CD4-positive, alpha-beta T cell treated with Interleukin-15 for 4 hours (primary cell): ENCODE results near the gene CYP2A13.
"Not testable (repeated sequence)": the region's sequence is repeated elsewhere in the genome, so short reads cannot be mapped to it uniquely, and the experiment has no call there.

Experiments used
- DNase-seq: peaks from one replicate; pipeline ENCODE4 v3.0.0-alpha.2; 2020; ENCODE audit warnings: low spot score

The CYP2A13 gene

GRCh38 chr19:41120929-41121911 is 33.0 kb downstream of the CYP2A13 start:
- DNase-seq: peak; percentile 81

GRCh38 chr19:41122846-41123245 is 34.6 kb downstream of the CYP2A13 start:
- DNase-seq: not testable (repeated sequence)

- DNase-seq: no peak
Measured at GRCh38 chr19:41123716-41124294, 35.6 kb downstream of the CYP2A13 start.

DNA sequence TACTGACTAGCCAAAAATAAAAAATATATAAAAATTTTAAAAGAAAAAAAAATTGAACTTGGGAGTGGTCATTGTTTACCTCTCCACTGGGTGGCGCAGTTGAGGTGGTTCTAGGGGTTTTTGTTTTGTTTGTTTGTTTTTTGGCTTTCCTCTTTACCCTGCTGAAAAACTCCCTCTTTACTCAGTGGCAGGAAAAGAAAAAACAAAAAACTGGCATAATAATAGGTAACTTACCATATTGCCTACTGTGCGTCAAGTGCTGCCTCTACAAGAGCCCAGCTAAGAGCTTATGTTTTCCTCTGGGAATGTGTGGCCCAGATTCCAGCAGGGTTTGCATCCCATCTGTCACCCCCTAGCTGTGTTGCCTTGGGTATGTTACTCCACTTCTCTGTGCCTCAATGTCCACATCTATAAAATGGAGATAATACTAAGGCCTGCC is 38.5 kb downstream of the CYP2A13 start:
- peak; percentile 52 for DNase-seq

DNA sequence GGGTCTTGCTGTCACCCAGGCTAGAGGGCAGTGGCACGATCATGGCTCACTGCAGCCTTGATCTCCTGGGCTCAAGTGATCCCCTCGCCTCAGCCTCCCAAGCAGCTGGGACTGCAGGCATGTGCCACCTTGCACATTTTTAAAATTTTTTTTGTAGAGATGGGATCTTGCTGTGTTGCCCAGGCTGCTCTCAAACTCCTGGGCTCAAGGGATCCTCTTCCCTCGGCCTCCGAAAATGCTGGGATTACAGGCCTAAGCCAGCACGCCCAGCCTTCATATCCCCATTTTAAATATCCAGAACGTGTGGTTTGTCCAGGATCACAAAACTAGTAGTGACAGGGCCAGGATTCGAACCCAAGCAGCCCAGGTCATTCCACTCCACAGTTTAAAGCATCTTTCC is 39.1 kb downstream of the CYP2A13 start:
- not testable (repeated sequence) for DNase-seq

GRCh38 chr19:41127801-41128300 is 39.6 kb downstream of the CYP2A13 start:
- peak; percentile 79 for DNase-seq

DNA sequence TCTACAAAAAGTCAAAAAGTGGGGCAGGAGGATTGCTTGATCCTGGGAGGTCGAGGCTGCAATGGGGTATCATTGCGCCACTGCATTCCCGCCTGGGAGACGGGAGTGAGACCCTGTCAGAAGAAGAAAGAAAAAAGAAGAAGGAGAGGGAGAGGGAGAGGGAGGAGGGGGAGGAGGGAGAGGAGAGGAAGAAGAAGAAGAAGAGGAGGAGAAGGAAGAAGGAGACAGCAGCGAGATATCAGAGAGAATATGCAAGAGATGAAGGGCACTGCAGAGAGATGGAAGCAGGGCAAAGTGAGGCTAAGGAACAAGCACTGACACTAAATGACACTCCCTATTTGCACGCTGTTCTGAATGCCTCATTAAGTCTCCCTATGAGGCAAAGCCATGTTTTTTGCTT is 40.4 kb downstream of the CYP2A13 start:
- DNase-seq: no peak

DNA sequence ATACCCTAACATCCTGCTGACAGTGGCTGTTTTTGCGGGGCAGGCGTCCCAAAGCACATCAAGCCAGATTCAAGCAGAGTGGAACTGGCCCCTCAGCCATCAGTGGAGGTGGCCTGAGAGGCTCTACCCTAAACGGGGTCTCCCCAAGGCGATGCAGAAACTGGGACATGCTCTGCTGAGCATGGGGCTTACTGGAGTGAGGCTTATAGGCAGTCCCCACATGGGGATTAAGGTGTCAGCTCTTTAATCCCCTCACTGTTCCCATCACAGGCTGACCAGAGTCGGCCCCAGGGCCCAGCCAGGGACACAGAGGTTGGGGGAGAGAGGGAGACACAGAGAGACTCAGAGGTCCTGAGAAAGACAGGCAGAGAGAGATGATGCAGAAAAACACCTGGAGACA is 42.9 kb downstream of the CYP2A13 start:
- DNase-seq: no peak

GRCh38 chr19:41133260-41133659 is 45.0 kb downstream of the CYP2A13 start:
- DNase-seq: no peak

DNA sequence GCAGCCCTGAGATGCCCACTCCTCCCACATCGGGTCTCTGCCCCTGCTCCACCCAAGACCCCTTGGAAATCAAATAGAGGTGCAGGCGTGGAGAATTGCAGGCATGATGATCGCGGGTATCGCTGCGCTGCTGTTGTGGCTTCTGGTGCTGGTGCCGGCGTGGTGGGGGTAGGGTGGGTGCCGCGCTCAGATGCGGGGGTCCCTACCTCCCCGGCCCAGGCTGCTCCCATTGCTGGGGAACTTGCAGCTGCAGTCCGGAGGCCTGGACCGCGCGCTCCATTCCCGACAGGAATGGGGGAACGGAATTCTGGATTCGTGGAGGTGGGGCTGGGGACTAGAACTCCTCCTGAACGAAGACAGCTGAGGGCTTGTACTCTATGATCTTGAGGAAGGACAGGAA is 46.4 kb downstream of the CYP2A13 start:
- no peak for DNase-seq

DNA sequence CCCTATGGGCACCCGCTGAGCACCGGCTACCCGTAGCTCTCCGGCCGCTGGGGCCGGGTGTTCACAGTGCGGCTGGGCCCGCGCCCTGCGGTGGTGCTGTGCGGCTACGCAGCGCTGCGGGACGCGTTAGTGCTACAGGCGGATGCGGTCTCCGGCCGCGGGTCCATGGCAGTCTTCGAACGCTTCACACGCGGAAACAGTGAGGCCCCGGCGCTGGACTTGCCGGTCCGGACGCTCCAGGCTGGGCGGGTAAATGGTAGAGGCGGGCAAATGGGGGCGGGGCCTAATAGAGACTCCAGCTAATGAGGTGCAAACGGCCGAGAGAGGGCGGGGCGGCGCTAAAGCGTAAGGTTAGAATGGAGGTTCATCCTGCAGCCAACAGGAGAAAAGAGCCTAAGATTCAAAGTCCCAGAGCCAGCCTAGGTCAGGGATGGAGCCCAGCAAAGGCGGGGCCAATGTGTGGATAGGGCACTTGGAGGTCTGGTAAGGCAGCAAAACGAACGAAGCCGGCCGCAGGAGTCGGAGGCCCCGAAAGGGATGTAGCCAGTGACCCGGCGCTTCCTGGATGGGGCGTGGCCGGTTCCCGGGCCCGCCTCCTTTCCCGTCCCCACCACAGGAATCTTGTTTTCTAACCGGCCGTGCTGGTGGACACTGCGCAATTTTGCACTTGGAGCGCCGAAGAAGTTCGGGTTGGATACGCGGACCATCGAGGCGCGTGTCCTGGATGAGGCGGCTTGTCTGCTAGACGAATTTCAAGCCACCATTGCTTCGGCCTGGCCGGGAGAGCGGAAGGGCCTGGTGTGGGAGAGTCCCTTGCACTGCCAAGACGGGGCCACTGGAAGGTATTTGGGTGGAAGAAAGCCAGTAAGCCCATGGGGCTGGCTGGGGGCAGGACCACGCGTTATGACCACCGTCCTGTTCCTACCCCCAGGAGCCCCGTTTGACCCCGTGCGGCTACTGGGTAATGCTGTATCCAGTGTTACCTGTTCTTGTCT is 47.4 kb downstream of the CYP2A13 start:
- peak; percentile 46 for DNase-seq

DNA sequence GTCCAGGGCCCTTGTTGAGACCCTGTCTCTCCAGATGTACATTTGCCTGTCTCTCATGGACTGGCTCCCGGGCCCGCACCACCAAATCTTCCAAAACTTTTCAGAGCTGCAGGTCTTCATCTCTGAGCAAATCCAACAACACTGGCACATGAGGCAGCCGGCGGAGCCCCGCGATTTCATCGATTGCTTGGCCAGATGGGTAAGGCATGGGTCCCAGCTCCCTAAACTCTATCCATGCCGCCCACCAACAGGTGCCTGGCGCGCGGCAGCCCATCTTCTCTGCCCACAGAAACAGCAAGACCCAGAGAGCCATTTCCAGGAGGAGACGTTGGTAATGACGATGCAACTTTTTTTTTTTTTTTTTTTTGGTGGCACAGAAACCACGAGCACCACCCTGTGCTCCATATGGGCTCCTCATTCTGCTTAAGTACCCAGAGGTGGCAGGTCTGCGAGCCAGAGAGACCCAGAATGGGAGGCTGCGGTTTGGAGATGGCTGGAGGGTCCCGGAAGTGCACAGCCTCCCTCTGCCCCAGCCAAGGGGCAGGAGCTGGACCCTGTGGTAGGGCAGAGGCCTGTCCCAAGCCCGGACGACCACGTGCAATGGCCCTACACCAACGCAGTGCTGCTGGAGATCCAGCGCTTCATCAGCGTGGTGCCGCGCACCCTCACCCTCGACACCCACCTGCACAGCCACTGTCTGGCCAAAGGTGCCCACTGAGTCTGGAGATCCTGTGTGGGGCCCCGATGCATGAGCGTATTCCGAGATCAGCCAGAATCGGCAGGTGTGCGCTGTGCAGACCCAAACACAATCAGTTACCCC is 48.6 kb downstream of the CYP2A13 start:
- DNase-seq: no peak

- DNase-seq: peak; percentile 91
Measured at GRCh38 chr19:41144403-41144802, 56.2 kb downstream of the CYP2A13 start.
